ENCODE measurements around the gene PMFBP1. TPM values are rescaled to one million over a fixed set of nuclear protein-coding genes. Genes with fewer than 3 reads are reported as not detected.

The PMFBP1 gene
- total RNA-seq, 4 donors from 2014 or later: 0.13 to 1.4 (median 0.98) TPM

DNA sequence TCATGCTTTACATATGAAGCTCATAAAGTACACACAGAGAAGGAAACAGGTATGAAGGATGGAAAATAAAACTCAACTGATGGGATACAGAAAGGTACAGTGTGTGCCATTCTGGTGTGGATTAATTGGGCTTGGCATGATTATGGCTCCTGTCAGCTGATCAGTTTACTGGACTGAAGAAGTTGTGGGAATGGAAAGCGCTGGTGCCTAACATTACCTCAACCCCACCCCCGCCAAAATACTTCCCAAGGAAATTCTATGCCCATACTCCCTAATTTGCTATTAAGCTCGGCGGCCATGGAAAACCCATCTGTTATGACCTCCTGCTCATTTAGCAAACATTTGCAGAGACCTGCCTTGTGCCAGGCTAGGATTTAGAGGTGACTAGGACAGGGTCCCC, 16.6 kb upstream of the PMFBP1 start:
- DNase-seq (ENCODE audit: low spot score) (no peak), ATAC-seq (ENCODE audit: low FRiP score) (no peak)
- TF ChIP-seq, protein P1, sequence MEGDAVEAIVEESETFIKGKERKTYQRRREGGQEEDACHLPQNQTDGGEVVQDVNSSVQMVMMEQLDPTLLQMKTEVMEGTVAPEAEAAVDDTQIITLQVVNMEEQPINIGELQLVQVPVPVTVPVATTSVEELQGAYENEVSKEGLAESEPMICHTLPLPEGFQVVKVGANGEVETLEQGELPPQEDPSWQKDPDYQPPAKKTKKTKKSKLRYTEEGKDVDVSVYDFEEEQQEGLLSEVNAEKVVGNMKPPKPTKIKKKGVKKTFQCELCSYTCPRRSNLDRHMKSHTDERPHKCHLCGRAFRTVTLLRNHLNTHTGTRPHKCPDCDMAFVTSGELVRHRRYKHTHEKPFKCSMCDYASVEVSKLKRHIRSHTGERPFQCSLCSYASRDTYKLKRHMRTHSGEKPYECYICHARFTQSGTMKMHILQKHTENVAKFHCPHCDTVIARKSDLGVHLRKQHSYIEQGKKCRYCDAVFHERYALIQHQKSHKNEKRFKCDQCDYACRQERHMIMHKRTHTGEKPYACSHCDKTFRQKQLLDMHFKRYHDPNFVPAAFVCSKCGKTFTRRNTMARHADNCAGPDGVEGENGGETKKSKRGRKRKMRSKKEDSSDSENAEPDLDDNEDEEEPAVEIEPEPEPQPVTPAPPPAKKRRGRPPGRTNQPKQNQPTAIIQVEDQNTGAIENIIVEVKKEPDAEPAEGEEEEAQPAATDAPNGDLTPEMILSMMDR (IDR thresholded peaks at IDR 0.05): no peak

DNA sequence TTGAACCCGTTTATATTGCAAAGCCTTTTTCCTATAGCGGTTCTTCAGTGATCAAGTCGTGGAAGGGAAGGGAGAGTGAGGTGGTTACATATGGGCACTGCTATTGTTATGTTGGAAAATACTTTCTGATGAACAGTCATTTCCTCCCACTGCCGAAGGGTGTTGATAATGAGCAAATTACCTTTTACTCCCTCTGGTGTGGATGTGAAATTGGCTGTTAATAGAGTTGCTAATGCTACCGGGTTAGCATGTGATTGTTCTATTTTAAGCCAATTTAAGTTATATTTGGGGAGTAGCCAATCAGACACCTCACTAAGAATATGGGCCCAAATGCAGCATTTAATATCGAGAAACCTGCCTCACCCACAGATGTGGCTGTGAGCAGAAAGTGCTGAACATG, 15.6 kb upstream of the PMFBP1 start:
- ATAC-seq (ENCODE audit: low FRiP score): no peak

DNA sequence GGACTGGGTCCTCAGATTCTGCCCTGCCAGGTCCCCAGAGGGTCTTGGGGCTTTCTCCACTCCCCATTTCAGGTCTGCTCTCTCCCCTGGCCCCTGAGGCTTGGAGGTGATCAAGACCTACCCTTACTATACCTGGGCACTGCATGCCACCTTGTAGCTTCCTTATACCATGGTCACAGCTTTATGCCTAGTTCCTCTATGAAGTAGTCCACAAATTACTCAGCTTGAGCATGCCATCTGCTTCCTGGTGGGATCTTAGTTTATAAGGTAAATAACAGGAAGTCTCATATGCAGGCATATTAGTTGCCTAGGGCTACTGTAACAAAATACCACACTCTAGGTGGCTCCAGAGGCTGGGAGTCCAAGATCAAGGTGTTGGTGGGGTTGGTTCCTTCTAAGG, 11.0 kb upstream of the PMFBP1 start:
- TF ChIP-seq, protein P1 (IDR thresholded peaks at IDR 0.05): no peak
- no peak for ATAC-seq (ENCODE audit: low FRiP score)
- DNase-seq (ENCODE audit: low spot score): no peak

More for the DNA sequence above, 15.6 kb upstream of the PMFBP1 start:
- TF ChIP-seq, protein P1 (IDR thresholded peaks at IDR 0.05): no peak
- no peak for DNase-seq (ENCODE audit: low spot score)

DNA sequence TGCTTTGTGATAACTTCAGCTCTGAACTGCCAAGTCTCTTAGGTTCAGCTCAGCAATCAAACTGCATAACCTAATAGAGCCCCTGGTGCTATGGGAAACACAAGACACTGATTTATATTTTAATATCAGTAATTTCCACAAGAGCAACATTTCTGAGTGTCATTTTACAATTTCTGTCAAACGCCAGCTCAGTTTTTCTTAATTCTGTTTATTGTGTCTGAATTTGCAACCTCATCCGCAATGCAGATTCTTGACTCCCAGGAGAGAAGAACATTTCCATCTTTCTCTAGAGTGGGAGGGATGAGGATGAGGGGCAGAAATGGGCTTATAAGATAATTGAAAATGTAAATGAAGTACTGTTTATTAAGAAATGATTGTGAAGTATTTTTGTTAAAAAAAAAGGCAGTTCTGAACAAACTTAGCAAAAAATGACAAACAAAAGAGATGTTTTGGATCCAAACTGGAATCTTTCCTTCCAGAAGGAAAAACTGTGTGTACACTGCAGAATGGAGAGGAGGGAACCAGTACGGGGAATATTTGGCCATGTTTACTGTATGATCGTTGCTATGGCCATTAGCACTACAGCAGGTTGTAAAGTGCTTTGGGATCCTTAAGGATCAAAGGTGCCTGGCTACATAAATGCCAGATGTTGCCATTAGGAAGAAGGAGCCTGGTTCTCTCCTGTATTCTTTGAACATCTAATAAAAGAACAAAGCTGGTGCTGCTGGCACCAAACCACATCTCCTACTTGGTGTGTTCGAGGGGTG, 7.4 kb upstream of the PMFBP1 start:
- ATAC-seq (ENCODE audit: low FRiP score): no peak
- no peak for DNase-seq (ENCODE audit: low spot score)
- TF ChIP-seq, protein P1 (IDR thresholded peaks at IDR 0.05): no peak

DNA sequence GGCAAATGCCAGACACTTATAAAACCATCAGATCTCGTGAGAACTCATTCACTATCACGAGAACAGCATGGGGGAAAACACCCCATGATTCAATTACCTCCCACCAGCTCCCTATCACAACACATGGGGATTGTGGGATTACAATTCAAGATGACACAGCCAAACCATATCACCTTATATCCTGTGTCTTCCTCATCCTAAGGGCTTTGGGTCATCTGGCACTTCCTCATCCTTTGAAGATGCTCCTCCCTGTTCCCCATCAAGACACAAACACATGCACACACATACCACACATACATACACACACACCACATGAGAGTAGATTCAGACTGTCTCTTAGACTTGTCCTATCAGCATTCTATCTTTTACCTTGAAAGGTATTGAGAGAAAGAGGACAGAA, 2.8 kb upstream of the PMFBP1 start:
- ATAC-seq (ENCODE audit: low FRiP score) (no peak), DNase-seq (ENCODE audit: low spot score) (no peak)
- TF ChIP-seq, protein P1 (IDR thresholded peaks at IDR 0.05): no peak

DNA sequence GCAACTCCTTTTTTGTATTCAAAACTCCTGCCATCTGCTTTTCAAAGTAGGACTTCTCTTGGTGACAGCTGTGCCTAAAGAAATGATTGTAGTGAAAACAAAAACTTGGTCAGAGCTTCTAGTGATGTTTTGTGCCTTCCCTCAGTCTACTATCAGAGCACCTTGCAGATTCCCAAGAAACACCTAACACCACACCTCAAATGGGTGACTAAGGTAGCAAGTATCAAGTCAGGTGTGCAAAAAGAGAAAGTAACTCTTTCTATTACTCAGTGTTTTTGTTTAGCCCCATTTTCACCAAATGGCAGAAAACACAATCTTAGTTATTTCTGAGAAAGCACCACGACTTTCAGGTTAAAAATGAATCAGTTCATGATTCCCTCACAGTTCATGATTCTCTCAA, 2.0 kb upstream of the PMFBP1 start:
- TF ChIP-seq, protein P1 (IDR thresholded peaks at IDR 0.05): no peak
- ATAC-seq (ENCODE audit: low FRiP score): no peak
- DNase-seq (ENCODE audit: low spot score): no peak

DNA sequence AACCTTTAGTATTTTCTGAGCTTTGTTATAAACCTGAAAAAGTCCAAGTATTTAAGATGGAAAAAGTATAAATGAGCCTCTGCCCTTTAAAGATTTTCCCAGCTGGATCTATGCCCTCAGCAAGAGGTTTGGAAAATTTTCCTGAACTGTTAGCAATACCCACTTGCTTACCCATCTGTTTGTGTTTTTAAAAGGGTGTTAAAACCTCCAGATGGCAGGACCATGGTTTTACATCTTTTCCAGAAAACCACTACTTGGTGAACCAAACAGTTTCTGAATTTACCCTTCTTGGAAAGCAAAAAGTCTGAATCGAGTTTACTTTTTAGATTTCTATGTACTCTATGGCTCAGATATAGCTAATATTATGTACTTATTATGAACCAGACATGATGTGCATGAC, 719 bp downstream of the PMFBP1 start:
- DNase-seq (ENCODE audit: low spot score): no peak
- no peak for ATAC-seq (ENCODE audit: low FRiP score)
- TF ChIP-seq, protein P1 (IDR thresholded peaks at IDR 0.05): no peak
